Neural crest cell (in vitro differentiated cells): Measurements from ENCODE around the gene TRAPPC4. TPM values are rescaled to one million over a fixed set of nuclear protein-coding genes. Genes with fewer than 3 reads are reported as not detected.
"Not testable (repeated sequence)": the region's sequence is repeated elsewhere in the genome, so short reads cannot be mapped to it uniquely, and the experiment has no call there.

Experiments
- DNase-seq: peaks from one replicate; pipeline ENCODE4 v3.0.0; 2021; ENCODE audit warnings: low read depth, mixed read lengths, low spot score
- H3K27ac Mint-ChIP-seq: one replicate; pipeline ENCODE4 v1.8.0; 2021; ENCODE audit warnings: mild to moderate bottlenecking, mixed read lengths; ENCODE audit not compliant: unreplicated experiment
- H3K27me3 Mint-ChIP-seq: 2 replicates; pipeline ENCODE4 v1.8.0; 2021; ENCODE audit warnings: low read depth, mild to moderate bottlenecking, mixed read lengths
- H3K36me3 Mint-ChIP-seq: 2 replicates; pipeline ENCODE4 v1.8.0; 2021; ENCODE audit warnings: low read depth, mild to moderate bottlenecking, mixed read lengths
- H3K4me1 Mint-ChIP-seq: 2 replicates; pipeline ENCODE4 v1.8.0; 2021; ENCODE audit warnings: mixed read lengths
- H3K4me3 Mint-ChIP-seq: one replicate; pipeline ENCODE4 v1.8.0; 2021; ENCODE audit warnings: mild to moderate bottlenecking, mixed read lengths
- H3K9me3 Mint-ChIP-seq: 2 replicates; pipeline ENCODE4 v1.8.0; 2021; ENCODE audit warnings: mixed read lengths
- CTCF ChIP-seq: fragments of 200-600 bp; sonication (generic); conservative IDR thresholded peaks from 2 replicates; pipeline ENCODE4 v1.5.0; 2021; ENCODE audit warnings: antibody characterized with exemption, mild to moderate bottlenecking
- total RNA-seq: library from RNA; stranded (reverse); gene quantifications from 2 replicates; pipeline ENCODE4 v1.2.1, GENCODE V29; 2021

TRAPPC4 gene
- total RNA-seq, 1 donor from 2014 or later: 88.1 TPM

GRCh38 chr11:118979434-118979833, 39.1 kb upstream of the TRAPPC4 start:
- H3K4me1 Mint-ChIP-seq: peaks cover 13% of the 10 kb centered on the region
- no peak for TF ChIP-seq CTCF
- no peak for DNase-seq
- no peak overlapping the region for H3K4me3 Mint-ChIP-seq
- H3K27ac Mint-ChIP-seq: no peak overlapping the region
- H3K27me3 Mint-ChIP-seq: peaks cover 10% of the 10 kb centered on the region
- H3K9me3 Mint-ChIP-seq: no peaks in the 10 kb centered on the region
- no peaks in the 10 kb centered on the region for H3K36me3 Mint-ChIP-seq

- H3K9me3 Mint-ChIP-seq: no peaks in the 10 kb centered on the region
- no peaks in the 10 kb centered on the region for H3K36me3 Mint-ChIP-seq
- no peak overlapping the region for H3K4me3 Mint-ChIP-seq
- H3K27me3 Mint-ChIP-seq: peaks cover 4% of the 10 kb centered on the region
- peak overlapping the region; percentile 84 for H3K27ac Mint-ChIP-seq
- peaks cover 8% of the 10 kb centered on the region for H3K4me1 Mint-ChIP-seq
- no peak for DNase-seq
- TF ChIP-seq CTCF: no peak
Observed at GRCh38 chr11:118980191-118980881, 38.2 kb upstream of the TRAPPC4 start.

GRCh38 chr11:118984337-118984736, 34.2 kb upstream of the TRAPPC4 start:
- H3K36me3 Mint-ChIP-seq, H3K9me3 Mint-ChIP-seq, H3K4me3 Mint-ChIP-seq, DNase-seq, H3K27me3 Mint-ChIP-seq, H3K4me1 Mint-ChIP-seq, H3K27ac Mint-ChIP-seq: not testable (repeated sequence)

GRCh38 chr11:118984825-118985224, 33.7 kb upstream of the TRAPPC4 start:
- Mint-ChIP-seq H3K36me3 (no peaks in the 10 kb centered on the region), H3K4me1 (peaks cover 3% of the 10 kb centered on the region), H3K27ac (peak overlapping the region; percentile 96), H3K4me3 (no peak overlapping the region), H3K27me3 (no peaks in the 10 kb centered on the region), H3K9me3 (no peaks in the 10 kb centered on the region)
- no peak for TF ChIP-seq CTCF
- no peak for DNase-seq

GRCh38 chr11:118988280-118988679, 30.3 kb upstream of the TRAPPC4 start:
- H3K27me3 Mint-ChIP-seq: no peaks in the 10 kb centered on the region
- no peak for DNase-seq
- no peaks in the 10 kb centered on the region for H3K4me1 Mint-ChIP-seq
- no peaks in the 10 kb centered on the region for H3K9me3 Mint-ChIP-seq
- H3K4me3 Mint-ChIP-seq: no peak overlapping the region
- no peak for TF ChIP-seq CTCF
- peaks cover 3% of the 10 kb centered on the region for H3K36me3 Mint-ChIP-seq
- H3K27ac Mint-ChIP-seq: no peak overlapping the region

GRCh38 chr11:118991486-118992038, 27.0 kb upstream of the TRAPPC4 start:
- not testable (repeated sequence) for H3K27me3 Mint-ChIP-seq, H3K4me1 Mint-ChIP-seq, H3K9me3 Mint-ChIP-seq, H3K36me3 Mint-ChIP-seq, DNase-seq, H3K4me3 Mint-ChIP-seq, H3K27ac Mint-ChIP-seq
